Parathyroid adenoma (tissue), 2 donors: ENCODE measurements around the gene OPHN1.
A peak's percentile ranks its signal among the peaks of the same experiment; 100 is the strongest.

Source experiments
- H2AFZ ChIP-seq: fragments of 300-600 bp; sonication (generic); one replicate; pipeline ENCODE4 v1.7.0; 2017; ENCODE audit warnings: antibody characterized with exemption, mild to moderate bottlenecking
- H3K27ac ChIP-seq: fragments of 300-600 bp; sonication (generic); one replicate; pipeline ENCODE4 v1.7.0; 2017
- H3K27me3 ChIP-seq: fragments of 300-600 bp; sonication (generic); one replicate; pipeline ENCODE4 v1.7.0; 2017; ENCODE audit warnings: low read length; ENCODE audit not compliant: control insufficient read depth, insufficient read depth
- H3K36me3 ChIP-seq: fragments of 300-600 bp; sonication (generic); one replicate; pipeline ENCODE4 v1.7.0; 2017; ENCODE audit warnings: low read length; ENCODE audit not compliant: control insufficient read depth, insufficient read depth
- H3K4me1 ChIP-seq: fragments of 300-600 bp; sonication (generic); one replicate; pipeline ENCODE4 v1.7.0; 2017; ENCODE audit warnings: control low read depth
- H3K4me2 ChIP-seq: fragments of 300-600 bp; sonication (generic); one replicate; pipeline ENCODE4 v1.7.0; 2017; ENCODE audit warnings: low read length
- H3K4me3 ChIP-seq: fragments of 300-600 bp; sonication (generic); one replicate; pipeline ENCODE4 v1.7.0; 2017; ENCODE audit warnings: low read depth, low read length
- H3K79me2 ChIP-seq: fragments of 300-600 bp; sonication (generic); one replicate; pipeline ENCODE4 v1.7.0; 2017; ENCODE audit warnings: control low read depth
- H3K9ac ChIP-seq: fragments of 300-600 bp; sonication (generic); one replicate; pipeline ENCODE4 v1.7.0; 2017; ENCODE audit warnings: mild to moderate bottlenecking
- H3K9me3 ChIP-seq: fragments of 300-600 bp; sonication (generic); one replicate; pipeline ENCODE4 v1.7.0; 2017; ENCODE audit warnings: low read length; ENCODE audit not compliant: control insufficient read depth
- TF ChIP-seq, protein P1 (sequence below): fragments of 300-600 bp; sonication (generic); IDR thresholded peaks from one replicate; pipeline ENCODE4 v1.7.0; 2017; ENCODE audit warnings: antibody characterized with exemption, mild to moderate bottlenecking
- donor health status: primary hyperparathyroidism.

The OPHN1 gene

DNA sequence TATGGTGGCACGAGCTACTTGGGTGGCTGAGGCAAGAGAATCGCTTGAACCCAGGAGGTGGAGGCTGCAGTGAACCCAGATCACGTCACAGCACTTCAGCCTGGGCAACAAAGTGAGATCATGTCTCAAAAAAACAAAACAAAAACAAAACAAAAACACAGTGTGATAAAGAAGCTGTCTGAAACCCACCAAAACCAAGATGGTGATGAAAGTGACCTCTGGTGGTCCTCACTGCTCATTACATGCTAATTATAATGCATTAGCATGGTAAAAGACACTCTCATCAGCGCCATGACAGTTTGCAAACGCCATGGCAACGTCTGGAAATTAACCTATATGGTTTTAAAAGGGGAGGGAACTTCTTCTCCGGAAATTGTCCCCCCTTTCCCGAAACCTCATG is 29.4 kb upstream of the OPHN1 start:
- Histone ChIP-seq H3K4me3 (no peak overlapping the region), H3K9ac (no peak overlapping the region), H3K27me3 (no peaks in the 10 kb centered on the region), H3K79me2 (no peaks in the 10 kb centered on the region), H3K9me3 (no peaks in the 10 kb centered on the region), H3K4me2 (no peak overlapping the region), H2AFZ (peak overlapping the region; percentile 25), H3K4me1 (peaks cover 3% of the 10 kb centered on the region), H3K27ac (no peak overlapping the region), H3K36me3 (no peaks in the 10 kb centered on the region)
- TF ChIP-seq, protein P1, sequence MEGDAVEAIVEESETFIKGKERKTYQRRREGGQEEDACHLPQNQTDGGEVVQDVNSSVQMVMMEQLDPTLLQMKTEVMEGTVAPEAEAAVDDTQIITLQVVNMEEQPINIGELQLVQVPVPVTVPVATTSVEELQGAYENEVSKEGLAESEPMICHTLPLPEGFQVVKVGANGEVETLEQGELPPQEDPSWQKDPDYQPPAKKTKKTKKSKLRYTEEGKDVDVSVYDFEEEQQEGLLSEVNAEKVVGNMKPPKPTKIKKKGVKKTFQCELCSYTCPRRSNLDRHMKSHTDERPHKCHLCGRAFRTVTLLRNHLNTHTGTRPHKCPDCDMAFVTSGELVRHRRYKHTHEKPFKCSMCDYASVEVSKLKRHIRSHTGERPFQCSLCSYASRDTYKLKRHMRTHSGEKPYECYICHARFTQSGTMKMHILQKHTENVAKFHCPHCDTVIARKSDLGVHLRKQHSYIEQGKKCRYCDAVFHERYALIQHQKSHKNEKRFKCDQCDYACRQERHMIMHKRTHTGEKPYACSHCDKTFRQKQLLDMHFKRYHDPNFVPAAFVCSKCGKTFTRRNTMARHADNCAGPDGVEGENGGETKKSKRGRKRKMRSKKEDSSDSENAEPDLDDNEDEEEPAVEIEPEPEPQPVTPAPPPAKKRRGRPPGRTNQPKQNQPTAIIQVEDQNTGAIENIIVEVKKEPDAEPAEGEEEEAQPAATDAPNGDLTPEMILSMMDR, result peak; percentile 39

DNA sequence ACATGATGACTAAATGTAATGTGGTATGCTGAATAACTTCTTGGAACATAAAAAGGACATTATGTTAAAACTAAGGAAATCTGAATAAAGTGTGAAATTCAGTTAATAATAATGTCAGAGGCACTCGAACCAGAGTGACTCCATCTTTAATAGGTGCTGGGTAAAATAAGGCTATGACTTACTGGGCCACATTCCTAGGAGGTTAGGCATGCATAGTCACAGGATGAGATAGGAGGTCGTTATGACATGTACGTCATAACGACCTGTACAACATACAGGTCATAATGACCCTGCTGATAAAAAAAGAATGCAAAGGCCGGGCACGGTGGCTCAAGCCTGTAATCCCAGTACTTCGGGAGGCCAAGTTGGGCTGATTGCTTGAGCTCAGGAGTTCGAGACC is 28.9 kb upstream of the OPHN1 start:
- Histone ChIP-seq H3K4me3 (no peak overlapping the region), H3K36me3 (no peaks in the 10 kb centered on the region), H3K9me3 (no peaks in the 10 kb centered on the region), H2AFZ (peak overlapping the region; percentile 25), H3K27ac (no peak overlapping the region), H3K4me1 (peaks cover 3% of the 10 kb centered on the region), H3K79me2 (no peaks in the 10 kb centered on the region), H3K27me3 (no peaks in the 10 kb centered on the region), H3K9ac (no peak overlapping the region), H3K4me2 (no peak overlapping the region)
- TF ChIP-seq, protein P1, result no peak

DNA sequence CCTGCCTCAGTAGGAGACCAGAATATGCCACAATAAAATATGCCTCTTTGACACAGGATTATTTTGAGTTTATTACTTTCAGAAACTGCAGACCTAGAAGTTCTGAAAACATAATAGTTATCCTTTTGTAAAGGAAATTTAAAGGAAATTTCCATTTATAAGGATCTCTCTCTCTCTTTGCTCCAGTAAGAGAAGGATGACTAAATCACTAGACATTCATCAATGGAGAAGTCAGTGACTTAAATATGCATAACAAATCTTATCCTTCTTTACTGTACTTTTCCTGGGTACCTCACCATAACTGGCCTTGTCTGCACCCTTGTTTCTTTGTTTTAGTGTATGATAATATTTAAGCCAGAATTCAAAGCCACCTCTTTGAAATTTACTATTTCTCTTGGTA is 28.3 kb upstream of the OPHN1 start:
- no peak overlapping the region for H3K27ac ChIP-seq
- H3K4me2 ChIP-seq, result no peak overlapping the region
- no peak overlapping the region for H3K4me3 ChIP-seq
- H3K9me3 ChIP-seq, result no peaks in the 10 kb centered on the region
- no peaks in the 10 kb centered on the region for H3K27me3 ChIP-seq
- no peak overlapping the region for H3K9ac ChIP-seq
- no peaks in the 10 kb centered on the region for H3K36me3 ChIP-seq
- no peak overlapping the region for H2AFZ ChIP-seq
- TF ChIP-seq, protein P1, result no peak
- no peaks in the 10 kb centered on the region for H3K79me2 ChIP-seq
- peaks cover 3% of the 10 kb centered on the region for H3K4me1 ChIP-seq

DNA sequence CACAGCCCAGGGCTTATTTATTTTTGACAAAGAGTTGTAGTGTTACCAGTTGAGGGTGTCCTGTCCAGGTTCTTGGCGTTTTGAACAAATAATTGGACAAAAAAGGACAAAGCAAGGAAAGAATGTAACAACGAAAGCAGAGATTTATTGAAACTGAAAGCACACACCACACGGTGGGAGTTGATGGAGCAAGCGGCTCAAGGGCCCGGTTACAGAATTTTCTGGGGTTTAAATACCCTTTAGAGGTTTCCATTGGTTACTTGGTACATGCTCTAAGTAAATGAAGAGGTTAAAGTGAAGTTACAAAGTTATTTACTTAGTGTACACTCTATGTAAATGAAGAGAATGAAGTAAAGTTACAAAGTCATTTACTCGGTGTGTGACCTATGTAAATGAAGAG is 27.8 kb upstream of the OPHN1 start:
- Histone ChIP-seq H3K4me1 (peaks cover 3% of the 10 kb centered on the region), H2AFZ (no peak overlapping the region), H3K9ac (no peak overlapping the region), H3K27ac (no peak overlapping the region), H3K36me3 (no peaks in the 10 kb centered on the region), H3K9me3 (no peaks in the 10 kb centered on the region), H3K27me3 (no peaks in the 10 kb centered on the region), H3K4me3 (no peak overlapping the region), H3K4me2 (no peak overlapping the region), H3K79me2 (no peaks in the 10 kb centered on the region)
- TF ChIP-seq, protein P1, result no peak

DNA sequence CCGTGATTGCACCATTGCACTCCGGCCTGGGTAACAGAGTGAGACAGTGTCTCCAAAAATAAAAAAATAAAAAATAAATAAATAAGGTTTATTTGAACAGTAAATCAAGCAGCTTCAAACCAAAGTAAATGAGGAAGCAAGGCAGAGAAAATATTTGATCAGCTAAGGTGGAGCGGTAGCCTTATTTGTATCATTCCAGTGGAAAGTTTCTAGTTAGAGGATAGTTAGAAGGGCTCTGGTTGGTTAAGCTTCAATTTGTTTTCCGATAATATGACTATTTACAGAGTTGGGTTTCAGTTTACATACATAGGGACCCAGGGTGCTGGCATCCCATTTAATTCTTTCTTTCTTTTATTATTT is 21.8 kb upstream of the OPHN1 start:
- Histone ChIP-seq H3K9ac (no peak overlapping the region), H2AFZ (no peak overlapping the region), H3K36me3 (no peaks in the 10 kb centered on the region), H3K4me2 (no peak overlapping the region), H3K9me3 (no peaks in the 10 kb centered on the region), H3K4me3 (no peak overlapping the region), H3K27me3 (no peaks in the 10 kb centered on the region), H3K4me1 (no peaks in the 10 kb centered on the region), H3K79me2 (no peaks in the 10 kb centered on the region), H3K27ac (no peak overlapping the region)
- TF ChIP-seq, protein P1, result no peak
